GM23338 (cell line): ENCODE measurements around the gene GRPR. TPM values are rescaled to one million over a fixed set of nuclear protein-coding genes. Genes with fewer than 3 reads are reported as not detected.
"Not testable (repeated sequence)": the region's sequence is repeated elsewhere in the genome, so short reads cannot be mapped to it uniquely, and the experiment has no call there.

Experiments
- ATAC-seq: fragments of 200-7000 bp; cut with Tn5 transposase; 3 replicates; pipeline ENCODE4 v1.9.1; 2020
- DNase-seq: peaks from one replicate; pipeline ENCODE4 v3.0.0-alpha.2; 2015; ENCODE audit warnings: low spot score
- H2AFZ ChIP-seq: fragments of 200-600 bp; sonication (generic); 2 replicates; pipeline ENCODE4 v1.8.0; 2016; ENCODE audit warnings: antibody characterized with exemption, mild to moderate bottlenecking, moderate library complexity
- H3F3A ChIP-seq: fragments of 200-600 bp; sonication (generic); replicated peaks from 2 replicates; pipeline ENCODE4 v1.8.0; 2017; ENCODE audit warnings: antibody characterized with exemption, mixed run types, low read depth
- H3K27ac ChIP-seq: fragments of 200-600 bp; sonication (generic); 2 replicates; pipeline ENCODE4 v1.6.1; 2016; ENCODE audit warnings: low read depth
- H3K27me3 ChIP-seq: fragments of 200-600 bp; sonication (generic); 2 replicates; pipeline ENCODE4 v1.8.0; 2016; ENCODE audit warnings: mild to moderate bottlenecking, mixed run types, moderate library complexity; ENCODE audit not compliant: insufficient read depth
- H3K36me3 ChIP-seq: fragments of 200-600 bp; sonication (generic); 2 replicates; pipeline ENCODE4 v1.8.0; 2016; ENCODE audit warnings: mild to moderate bottlenecking; ENCODE audit not compliant: insufficient read depth
- H3K4me1 ChIP-seq: fragments of 200-600 bp; sonication (generic); 2 replicates; pipeline ENCODE4 v1.8.0; 2016; ENCODE audit warnings: mild to moderate bottlenecking, moderate library complexity; ENCODE audit not compliant: insufficient read depth
- H3K4me2 ChIP-seq: fragments of 200-600 bp; sonication (generic); 2 replicates; pipeline ENCODE4 v1.7.1; 2017; ENCODE audit warnings: mixed run types
- H3K4me3 ChIP-seq: fragments of 200-600 bp; sonication (generic); 2 replicates; pipeline ENCODE4 v1.6.1; 2016; ENCODE audit warnings: mixed run types
- H3K79me2 ChIP-seq: fragments of 200-600 bp; sonication (generic); replicated peaks from 2 replicates; pipeline ENCODE4 v1.8.0; 2017; ENCODE audit warnings: mild to moderate bottlenecking; ENCODE audit not compliant: insufficient read depth
- H3K9me2 ChIP-seq: fragments of 200-600 bp; sonication (generic); 2 replicates; pipeline ENCODE4 v1.8.0; 2017; ENCODE audit not compliant: insufficient read depth
- H4K20me1 ChIP-seq: fragments of 200-600 bp; sonication (generic); replicated peaks from 2 replicates; pipeline ENCODE4 v1.8.0; 2017; ENCODE audit warnings: mild to moderate bottlenecking; ENCODE audit not compliant: insufficient read depth
- H3K27ac Mint-ChIP-seq: 2 replicates; pipeline ENCODE4 v1.8.0; 2020; ENCODE audit warnings: inconsistent platforms, mild to moderate bottlenecking, moderate library complexity, mixed read lengths
- H3K27me3 Mint-ChIP-seq: 3 replicates; pipeline ENCODE4 v1.8.0; 2022; ENCODE audit warnings: low read depth, mild to moderate bottlenecking, moderate library complexity, mixed read lengths, inconsistent platforms; ENCODE audit not compliant: insufficient read depth, poor library complexity
- H3K36me3 Mint-ChIP-seq: 3 replicates; pipeline ENCODE4 v1.8.0; 2021; ENCODE audit warnings: low read depth, mild to moderate bottlenecking, inconsistent platforms, moderate library complexity, mixed read lengths
- H3K4me1 Mint-ChIP-seq: 3 replicates; pipeline ENCODE4 v1.8.0; 2020; ENCODE audit warnings: mild to moderate bottlenecking, inconsistent platforms, mixed read lengths
- H3K4me3 Mint-ChIP-seq: 3 replicates; pipeline ENCODE4 v1.8.0; 2021; ENCODE audit warnings: moderate library complexity, mild to moderate bottlenecking, inconsistent platforms, mixed read lengths
- H3K9me3 Mint-ChIP-seq: 3 replicates; pipeline ENCODE4 v1.8.0; 2020; ENCODE audit warnings: moderate library complexity, mild to moderate bottlenecking, inconsistent platforms, mixed read lengths
- CREB1 ChIP-seq: fragments of 250-450 bp; sonication (Bioruptor Pico); IDR thresholded peaks from 2 replicates; pipeline ENCODE4 v1.5.0; 2020; ENCODE audit warnings: low read depth, mild to moderate bottlenecking, moderate library complexity
- CTCF ChIP-seq, 2 experiments: fragments of 200-600 bp in 1 of 2; sonication (generic) in 1 of 2; conservative IDR thresholded peaks; 2 replicates each; pipeline versions ENCODE4 v1.5.1 to v1.6.1; 2016 to 2017; ENCODE audit warnings: antibody characterized with exemption in 2 of 2, low read depth in 2 of 2, mild to moderate bottlenecking in 2 of 2, moderate library complexity in 1 of 2
- ETS1 ChIP-seq: IDR thresholded peaks from 2 replicates; pipeline ENCODE4 v1.6.1; 2016; ENCODE audit warnings: antibody characterized with exemption
- EZH2 ChIP-seq: fragments of 200-600 bp; sonication (generic); IDR thresholded peaks from one replicate; pipeline ENCODE4 v1.8.0; 2017; ENCODE audit warnings: antibody characterized with exemption, mild to moderate bottlenecking, low read depth; ENCODE audit not compliant: unreplicated experiment
- EZH2phosphoT487 ChIP-seq: fragments of 200-600 bp; sonication (generic); IDR thresholded peaks from one replicate; pipeline ENCODE4 v1.8.1; 2018; ENCODE audit warnings: antibody characterized with exemption; ENCODE audit not compliant: unreplicated experiment
- JUNB ChIP-seq: IDR thresholded peaks from one replicate; pipeline ENCODE4 v1.6.1; 2016; ENCODE audit warnings: antibody characterized with exemption; ENCODE audit not compliant: unreplicated experiment
- NANOG ChIP-seq: IDR thresholded peaks from 2 replicates; pipeline ENCODE4 v1.6.1; 2016; ENCODE audit warnings: antibody characterized with exemption, borderline replicate concordance
- POLR2AphosphoS5 ChIP-seq: IDR thresholded peaks from 2 replicates; pipeline ENCODE4 v1.6.1; 2016; ENCODE audit warnings: antibody characterized with exemption, low read depth
- REST ChIP-seq: IDR thresholded peaks from one replicate; pipeline ENCODE4 v1.6.1; 2018; ENCODE audit warnings: antibody characterized with exemption; ENCODE audit not compliant: unreplicated experiment
- STAT1 ChIP-seq: IDR thresholded peaks from one replicate; pipeline ENCODE4 v1.6.1; 2016; ENCODE audit warnings: antibody characterized with exemption; ENCODE audit not compliant: unreplicated experiment
- ZNF114 ChIP-seq: fragments of 250-450 bp; sonication (Bioruptor Pico); IDR thresholded peaks from 2 replicates; pipeline ENCODE4 v1.5.0; 2020; ENCODE audit warnings: mild to moderate bottlenecking, moderate library complexity
- ZNF331 ChIP-seq: fragments of 250-450 bp; sonication (Bioruptor Pico); IDR thresholded peaks from 2 replicates; pipeline ENCODE4 v1.5.0; 2020; ENCODE audit warnings: low read depth, mild to moderate bottlenecking, moderate library complexity
- polyA plus RNA-seq: library from polyadenylated mRNA; unstranded; fragments of >200 nt; fragmentation: Nextera tagmentation; extraction: Ambion mirVana; gene quantifications from 2 replicates; pipeline ENCODE4 v1.2.1, GENCODE V29; 2016
- total RNA-seq: library from RNA; depleted of rRNA; stranded (reverse); fragments of >200 nt; shearing (Covaris generic); gene quantifications from 2 replicates; pipeline ENCODE4 v1.2.3, GENCODE V29; 2014

The GRPR gene
- total and polyA plus RNA-seq, 2 experiments from 2014 or later: 13.4 to 14.3 TPM

GRCh38 chrX:16161173-16161572 is 37.8 kb downstream of the GRPR start:
- H3K4me3 ChIP-seq, H3K36me3 ChIP-seq, H3K9me3 Mint-ChIP-seq, H3K9me2 ChIP-seq, ATAC-seq, H3K27me3 ChIP-seq, DNase-seq, H3K4me2 ChIP-seq, H4K20me1 ChIP-seq, H3K4me3 Mint-ChIP-seq, H3K27me3 Mint-ChIP-seq, H3K27ac ChIP-seq, H3K27ac Mint-ChIP-seq, H3K79me2 ChIP-seq, H3F3A ChIP-seq, H3K4me1 ChIP-seq, H2AFZ ChIP-seq: not testable (repeated sequence)
- H3K36me3 Mint-ChIP-seq: peaks cover 12% of the 10 kb centered on the region
- H3K4me1 Mint-ChIP-seq: peaks cover 18% of the 10 kb centered on the region

- Mint-ChIP-seq H3K4me1 (peaks cover 18% of the 10 kb centered on the region), H3K9me3 (no peaks in the 10 kb centered on the region), H3K27me3 (peaks cover 2% of the 10 kb centered on the region), H3K27ac (no peak overlapping the region), H3K4me3 (no peak overlapping the region), H3K36me3 (peaks cover 15% of the 10 kb centered on the region; the same call in 2 of the 3 replicates)
- TF ChIP-seq EZH2phosphoT487: no peak
- H3K79me2 ChIP-seq: no peaks in the 10 kb centered on the region
- no peak overlapping the region for H3K4me2 ChIP-seq
- no peaks in the 10 kb centered on the region for H3K36me3 ChIP-seq
- H3K27ac ChIP-seq: peak overlapping the region; percentile 84
- ATAC-seq (peak; percentile 57), DNase-seq (peak; percentile 27)
- no peaks in the 10 kb centered on the region for H4K20me1 ChIP-seq
- no peaks in the 10 kb centered on the region for H3K27me3 ChIP-seq
- no peaks in the 10 kb centered on the region for H3K4me1 ChIP-seq
- no peaks in the 10 kb centered on the region for H3K9me2 ChIP-seq
- no peaks in the 10 kb centered on the region for H3F3A ChIP-seq
- H2AFZ ChIP-seq: no peak overlapping the region
- H3K4me3 ChIP-seq: no peak overlapping the region
Measured at GRCh38 chrX:16162391-16162790, 39.0 kb downstream of the GRPR start.

GRCh38 chrX:16164748-16165147 is 41.4 kb downstream of the GRPR start:
- no peak overlapping the region for H3K27ac ChIP-seq
- H3K9me3 Mint-ChIP-seq: peaks cover 4% of the 10 kb centered on the region; the same call in 1 of the 3 replicates
- H3K36me3 ChIP-seq: no peaks in the 10 kb centered on the region
- peaks cover 18% of the 10 kb centered on the region for H3K4me1 Mint-ChIP-seq
- no peak overlapping the region for H3K4me3 Mint-ChIP-seq
- no peaks in the 10 kb centered on the region for H3F3A ChIP-seq
- no peak overlapping the region for H2AFZ ChIP-seq
- H3K36me3 Mint-ChIP-seq: peaks cover 15% of the 10 kb centered on the region; the same call in 2 of the 3 replicates
- no peak overlapping the region for H3K4me3 ChIP-seq
- H4K20me1 ChIP-seq: no peaks in the 10 kb centered on the region
- H3K9me2 ChIP-seq: no peaks in the 10 kb centered on the region; the same call in 1 of the 2 replicates
- H3K4me2 ChIP-seq: no peak overlapping the region
- no peaks in the 10 kb centered on the region for H3K79me2 ChIP-seq
- no peaks in the 10 kb centered on the region for H3K4me1 ChIP-seq
- no peak for ATAC-seq
- no peaks in the 10 kb centered on the region for H3K27me3 ChIP-seq
- H3K27me3 Mint-ChIP-seq: peaks cover 2% of the 10 kb centered on the region
- no peak for DNase-seq
- H3K27ac Mint-ChIP-seq: no peak overlapping the region
- TF ChIP-seq STAT1 (no peak), CREB1 (no peak), ZNF331 (CRISPR knock-in tag) (no peak), NANOG (no peak), EZH2 (no peak), JUNB (no peak), ETS1 (no peak), CTCF (conservative IDR thresholded peaks at IDR 0.05; ENCODE audit: low read depth in 2 of 2) (no peak), EZH2phosphoT487 (no peak), REST (no peak), ZNF114 (no peak), POLR2AphosphoS5 (no peak)
